GM12873 (cell line): Measurements from ENCODE around the gene TFEC.
A peak's percentile ranks its signal among the peaks of the same experiment; 100 is the strongest.

ENCODE experiments used
- TF ChIP-seq, protein P1 (sequence below): IDR thresholded peaks from 2 replicates; pipeline ENCODE4 v1.5.1; 2012; ENCODE audit warnings: low read depth, mild to moderate bottlenecking, moderate library complexity, low read length, control low read depth; ENCODE audit not compliant: insufficient read depth; ENCODE audit errors: missing control alignments

TFEC gene

GRCh38 chr7:115924411-115924810 is 106.2 kb downstream of the TFEC start:
- TF ChIP-seq, protein P1, sequence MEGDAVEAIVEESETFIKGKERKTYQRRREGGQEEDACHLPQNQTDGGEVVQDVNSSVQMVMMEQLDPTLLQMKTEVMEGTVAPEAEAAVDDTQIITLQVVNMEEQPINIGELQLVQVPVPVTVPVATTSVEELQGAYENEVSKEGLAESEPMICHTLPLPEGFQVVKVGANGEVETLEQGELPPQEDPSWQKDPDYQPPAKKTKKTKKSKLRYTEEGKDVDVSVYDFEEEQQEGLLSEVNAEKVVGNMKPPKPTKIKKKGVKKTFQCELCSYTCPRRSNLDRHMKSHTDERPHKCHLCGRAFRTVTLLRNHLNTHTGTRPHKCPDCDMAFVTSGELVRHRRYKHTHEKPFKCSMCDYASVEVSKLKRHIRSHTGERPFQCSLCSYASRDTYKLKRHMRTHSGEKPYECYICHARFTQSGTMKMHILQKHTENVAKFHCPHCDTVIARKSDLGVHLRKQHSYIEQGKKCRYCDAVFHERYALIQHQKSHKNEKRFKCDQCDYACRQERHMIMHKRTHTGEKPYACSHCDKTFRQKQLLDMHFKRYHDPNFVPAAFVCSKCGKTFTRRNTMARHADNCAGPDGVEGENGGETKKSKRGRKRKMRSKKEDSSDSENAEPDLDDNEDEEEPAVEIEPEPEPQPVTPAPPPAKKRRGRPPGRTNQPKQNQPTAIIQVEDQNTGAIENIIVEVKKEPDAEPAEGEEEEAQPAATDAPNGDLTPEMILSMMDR = no peak

DNA sequence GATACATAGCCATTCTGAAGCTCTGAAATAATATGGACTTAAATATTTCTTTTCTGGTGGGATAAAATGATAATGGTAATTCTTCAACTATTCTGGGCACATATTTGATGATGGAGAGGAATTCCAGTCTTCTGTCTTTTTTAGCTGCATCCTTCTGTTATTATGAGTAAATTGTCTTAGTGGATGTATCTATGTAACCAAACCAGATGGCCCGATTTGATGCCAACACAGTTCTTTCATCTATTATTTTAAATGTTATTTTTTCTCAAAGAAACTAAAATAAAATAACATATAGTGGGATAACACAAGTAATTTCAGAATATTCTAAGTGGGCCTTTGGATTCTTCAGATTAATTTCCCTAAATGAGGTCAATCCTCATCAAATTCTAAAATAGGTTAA is 110.2 kb downstream of the TFEC start:
- TF ChIP-seq, protein P1 = no peak

- TF ChIP-seq, protein P1 = no peak
Measured at GRCh38 chr7:115914951-115915350, 115.6 kb downstream of the TFEC start.

GRCh38 chr7:115911465-115911864 is 119.1 kb downstream of the TFEC start:
- TF ChIP-seq, protein P1 = no peak

GRCh38 chr7:115910541-115911164 is 119.9 kb downstream of the TFEC start:
- TF ChIP-seq, protein P1 = peak; percentile 55

DNA sequence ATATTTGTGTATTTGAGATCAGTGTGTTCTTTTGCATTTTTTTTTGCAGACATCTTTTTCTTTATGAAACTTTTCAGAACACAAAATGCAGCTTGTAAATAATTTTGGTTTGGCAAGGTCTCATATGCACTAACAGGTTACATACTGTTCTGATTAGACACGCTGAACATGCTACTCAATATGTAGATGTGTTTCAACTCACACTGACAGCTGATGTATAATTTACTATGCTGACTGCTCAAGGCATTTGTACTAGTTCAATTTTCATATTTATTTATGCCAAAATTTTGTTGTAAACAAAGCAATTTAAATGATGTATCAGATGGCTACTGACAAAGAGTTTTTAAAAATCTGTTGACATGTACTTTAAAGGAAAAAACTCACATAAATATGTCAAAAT is 123.8 kb downstream of the TFEC start:
- TF ChIP-seq, protein P1 = no peak

DNA sequence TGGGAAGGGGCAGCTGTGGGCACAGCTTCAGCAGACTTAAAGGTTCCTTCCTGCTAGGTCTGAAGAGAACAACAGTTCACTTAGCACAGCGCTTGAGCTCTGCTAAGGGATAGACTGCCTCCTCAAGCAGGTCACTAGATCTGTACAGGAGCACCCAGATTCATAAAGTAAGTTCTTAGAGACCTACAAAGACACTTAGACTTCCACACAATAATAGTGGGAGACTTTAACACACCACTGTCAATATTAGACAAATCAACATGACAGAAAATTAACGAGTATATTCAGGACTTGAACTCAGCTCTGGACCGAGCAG is 140.9 kb downstream of the TFEC start:
- TF ChIP-seq, protein P1 = no peak
